Gastrocnemius medialis (tissue), 4 donors: ENCODE results near the gene PIGQ. TPM values are rescaled to one million over a fixed set of nuclear protein-coding genes. Genes with fewer than 3 reads are reported as not detected.

Experiments used
- ATAC-seq, 2 donors: fragments of 150-250 bp; one replicate each; pipeline ENCODE4 v1.9.1; 2016
- DNase-seq, 2 donors: peaks; one replicate each; pipeline ENCODE4 v3.0.0-alpha.2; 2019
- H3K27ac ChIP-seq, 4 donors: fragments of 200-600 bp; sonication (generic); 1 replicate in 1 of 4; 2 replicates in 3 of 4; pipeline ENCODE4 v1.5.1; 2016 to 2018; ENCODE audit warnings: mild to moderate bottlenecking in 2 of 4, moderate library complexity in 1 of 4
- H3K27me3 ChIP-seq, 3 donors: fragments of 200-600 bp; sonication (generic) in 2 of 3; 1 replicate in 1 of 3; 2 replicates in 2 of 3; pipeline versions ENCODE4 v1.5.1 to v1.6.0; 2016 to 2019; ENCODE audit warnings: mild to moderate bottlenecking in 1 of 3, moderate library complexity in 1 of 3
- H3K36me3 ChIP-seq, 2 donors: fragments of 200-600 bp; sonication (generic) in 1 of 2; one replicate each; pipeline ENCODE4 v1.5.1; 2017 to 2018
- H3K4me1 ChIP-seq, 2 donors: fragments of 200-600 bp; sonication (generic) in 1 of 2; one replicate each; pipeline ENCODE4 v1.5.1; 2016 to 2017; ENCODE audit warnings: mild to moderate bottlenecking in 2 of 2
- H3K4me3 ChIP-seq, 4 donors: fragments of 200-600 bp; sonication (generic) in 3 of 4; 1 replicate in 1 of 4; 2 replicates in 3 of 4; pipeline ENCODE4 v1.5.1; 2016 to 2019; ENCODE audit warnings: mild to moderate bottlenecking in 2 of 4
- H3K9me3 ChIP-seq, 3 donors: fragments of 200-600 bp; sonication (generic) in 2 of 3; 1 replicate in 1 of 3; 2 replicates in 2 of 3; pipeline ENCODE4 v1.5.1; 2016 to 2019
- CTCF ChIP-seq, 5 experiments: fragments of 450-650 bp in 3 of 5; fragments of 200-600 bp in 2 of 5; sonication (generic) in 2 of 5; IDR thresholded peaks in 4 of 5; conservative IDR thresholded peaks in 1 of 5; 1 replicate in 4 of 5; 2 replicates in 1 of 5; pipeline ENCODE4 v1.5.1; 2016 to 2019; ENCODE audit warnings: antibody characterized with exemption in 5 of 5, mild to moderate bottlenecking in 3 of 5, moderate library complexity in 3 of 5
- POLR2A ChIP-seq, 2 donors: fragments of 450-650 bp; IDR thresholded peaks; one replicate each; pipeline ENCODE4 v1.6.1; 2017; ENCODE audit warnings: antibody characterized with exemption in 2 of 2, mild to moderate bottlenecking in 2 of 2, moderate library complexity in 2 of 2
- in situ Hi-C, 4 donors: fragments of 200-750 bp; cut with MboI; loops; one replicate each; pipeline versions ENCODE4 v1.15.0 to v1.8.0; 2017; ENCODE audit warnings: low sequenced_read_pairs in 4 of 4
- intact Hi-C: fragments of 100-400 bp; cut with DNase I; formaldehyde crosslinking; loops from one replicate; pipeline ENCODE4 v1.15.1; 2023; ENCODE audit warnings: low total_unique reads
- total RNA-seq, 4 donors: library from RNA; depleted of rRNA; stranded (reverse); fragments of >200 nt; gene quantifications; one replicate each; pipeline versions ENCODE4 v1.1.0 to v1.2.3, GENCODE V29; 2016

Gene PIGQ
- total RNA-seq, 4 donors from 2014 or later = 22.2 to 47.3 (median 38.5) TPM

GRCh38 chr16:544517-544916, 25.3 kb upstream of the PIGQ start:
- Histone ChIP-seq H3K27me3 (no peaks in the 10 kb centered on the region), H3K9me3 (no peaks in the 10 kb centered on the region), H3K4me3 (no peak overlapping the region), H3K36me3 (peaks cover 0 to 20% of the 10 kb centered on the region in 2 donors), H3K4me1 (peaks cover 0 to 6% of the 10 kb centered on the region in 2 donors), H3K27ac (no peak overlapping the region)
- no peak for TF ChIP-seq POLR2A (IDR thresholded peaks at IDR 0.05)
- TF ChIP-seq CTCF (IDR thresholded peaks at IDR 0.05 in 4 of 5, conservative IDR thresholded peaks at IDR 0.05 in 1 of 5) = no peak
- intact Hi-C loops (no loop called here), in situ Hi-C loops (no loop called here)
- DNase-seq (no peak), ATAC-seq (no peak)

GRCh38 chr16:546909-547770, 22.6 kb upstream of the PIGQ start:
- Histone ChIP-seq H3K36me3 (peaks cover 0 to 26% of the 10 kb centered on the region in 2 donors), H3K27me3 (no peaks in the 10 kb centered on the region), H3K9me3 (no peaks in the 10 kb centered on the region), H3K4me1 (no peaks in the 10 kb centered on the region), H3K27ac (no peak overlapping the region), H3K4me3 (no peak overlapping the region)
- TF ChIP-seq CTCF (IDR thresholded peaks at IDR 0.05 in 4 of 5, conservative IDR thresholded peaks at IDR 0.05 in 1 of 5) (peak in 4 of 5 experiments; percentile 42 to 63 (median 54)), POLR2A (IDR thresholded peaks at IDR 0.05) (no peak)
- in situ Hi-C loops (no loop called here), intact Hi-C loops (no loop called here)
- DNase-seq = peak in 1 of 2 donors; percentile 59
- ATAC-seq = peak in 1 of 2 donors; percentile 73

GRCh38 chr16:548586-548985, 21.2 kb upstream of the PIGQ start:
- H3K9me3 ChIP-seq = no peaks in the 10 kb centered on the region
- intact Hi-C loops = no loop called here
- ATAC-seq = no peak
- no peak overlapping the region for H3K27ac ChIP-seq
- no peaks in the 10 kb centered on the region for H3K27me3 ChIP-seq
- peaks cover 0 to 31% of the 10 kb centered on the region in 2 donors for H3K36me3 ChIP-seq
- TF ChIP-seq POLR2A (IDR thresholded peaks at IDR 0.05) (no peak), CTCF (IDR thresholded peaks at IDR 0.05 in 4 of 5, conservative IDR thresholded peaks at IDR 0.05 in 1 of 5) (no peak)
- in situ Hi-C loops = no loop called here
- DNase-seq = no peak
- H3K4me3 ChIP-seq = no peak overlapping the region
- no peaks in the 10 kb centered on the region for H3K4me1 ChIP-seq

- no peak overlapping the region for H3K27ac ChIP-seq
- ATAC-seq (no peak), DNase-seq (no peak)
- no peak overlapping the region for H3K4me3 ChIP-seq
- intact Hi-C loops (no loop called here), in situ Hi-C loops (no loop called here)
- no peaks in the 10 kb centered on the region for H3K9me3 ChIP-seq
- H3K4me1 ChIP-seq = no peaks in the 10 kb centered on the region
- H3K27me3 ChIP-seq = no peaks in the 10 kb centered on the region
- H3K36me3 ChIP-seq = peaks cover 0 to 37% of the 10 kb centered on the region in 2 donors
- TF ChIP-seq CTCF (IDR thresholded peaks at IDR 0.05 in 4 of 5, conservative IDR thresholded peaks at IDR 0.05 in 1 of 5) (no peak), POLR2A (IDR thresholded peaks at IDR 0.05) (no peak)
Observed at GRCh38 chr16:549544-550263, 20.1 kb upstream of the PIGQ start.
